Panc1 (cell line): ENCODE measurements around the gene B4GALT3. TPM values are rescaled to one million over a fixed set of nuclear protein-coding genes. Genes with fewer than 3 reads are reported as not detected.

Experiments
- ATAC-seq: fragments of 200-7000 bp; cut with Tn5 transposase; 2 replicates; pipeline ENCODE4 v1.9.1; 2020; ENCODE audit warnings: mild to moderate bottlenecking, moderate library complexity
- BruUV-seq: library from RNA; stranded (reverse); fragments of 400-500 nt; replicated peaks from 2 replicates; lab custom pipeline; 2021; lab: Mats Ljungman, UMichigan
- CTCF ChIA-PET: fragments of 300-600 bp; sonication (Branson Sonifier 250); formaldehyde crosslinking; loops from one replicate; lab custom pipeline; 2022; ENCODE audit warnings: antibody characterized with exemption; lab: Charles Lee
- POLR2A ChIA-PET: fragments of 300-600 bp; sonication (Branson Sonifier 250); formaldehyde crosslinking; loops from one replicate; lab custom pipeline; 2022; ENCODE audit warnings: antibody characterized with exemption; lab: Charles Lee
- DNase-seq: peaks from one replicate; pipeline ENCODE4 v3.0.0-alpha.2; 2010; ENCODE audit warnings: low read depth, low spot score
- H3K27ac ChIP-seq: 2 replicates; pipeline ENCODE4 v1.5.1; 2011; ENCODE audit warnings: mild to moderate bottlenecking, low read length, inconsistent platforms
- H3K27me3 ChIP-seq: fragments of 200-500 bp; sonication (Bioruptor generic); 2 replicates; pipeline ENCODE4 v1.6.0; 2014; ENCODE audit warnings: low read length, inconsistent platforms; ENCODE audit not compliant: control insufficient read depth, insufficient read depth
- H3K36me3 ChIP-seq: fragments of 200-500 bp; sonication (Bioruptor generic); 2 replicates; pipeline ENCODE4 v1.5.1; 2014; ENCODE audit warnings: inconsistent platforms, mild to moderate bottlenecking, low read length, moderate library complexity; ENCODE audit not compliant: control insufficient read depth, insufficient read depth
- H3K4me1 ChIP-seq: 2 replicates; pipeline ENCODE4 v1.5.1; 2011; ENCODE audit warnings: inconsistent platforms, mild to moderate bottlenecking, low read length, moderate library complexity; ENCODE audit not compliant: control insufficient read depth, insufficient read depth
- H3K4me3 ChIP-seq, 2 experiments: 2 replicates each; pipeline ENCODE4 v1.5.1; 2011 to 2012; ENCODE audit warnings: low read depth in 2 of 2, low read length in 2 of 2, mild to moderate bottlenecking in 2 of 2, inconsistent platforms in 1 of 2, moderate library complexity in 1 of 2
- H3K9me3 ChIP-seq: fragments of 200-500 bp; sonication (Bioruptor generic); 2 replicates; pipeline ENCODE4 v1.5.1; 2014; ENCODE audit warnings: low read depth, mild to moderate bottlenecking, inconsistent platforms, low read length, moderate library complexity; ENCODE audit not compliant: control insufficient read depth, insufficient read depth
- CTCF ChIP-seq: fragments of 450-650 bp; IDR thresholded peaks from 2 replicates; pipeline ENCODE4 v1.5.1; 2017; ENCODE audit warnings: mild to moderate bottlenecking
- POLR2AphosphoS5 ChIP-seq: IDR thresholded peaks from 2 replicates; pipeline ENCODE4 v1.6.1; 2012; ENCODE audit warnings: mild to moderate bottlenecking, low read depth, low read length, moderate library complexity
- REST ChIP-seq, 2 experiments: IDR thresholded peaks; 2 replicates each; pipeline ENCODE4 v1.6.1; 2011 to 2012; ENCODE audit warnings: low read depth in 2 of 2, control low read depth in 1 of 2, low read length in 1 of 2, mild to moderate bottlenecking in 1 of 2, moderate library complexity in 1 of 2; ENCODE audit not compliant: insufficient read depth in 1 of 2
- SIN3A ChIP-seq: IDR thresholded peaks from 2 replicates; pipeline ENCODE4 v1.6.1; 2012; ENCODE audit warnings: low read depth, mild to moderate bottlenecking, low read length, moderate library complexity, borderline replicate concordance; ENCODE audit not compliant: insufficient read depth
- TCF7L2 ChIP-seq: IDR thresholded peaks from 2 replicates; pipeline ENCODE4 v1.6.1; 2011; ENCODE audit warnings: mild to moderate bottlenecking, low read depth, low read length, inconsistent platforms
- in situ Hi-C: cut with HindIII; loops from 2 replicates; pipeline ENCODE4 v1.10.0; 2016; ENCODE audit warnings: low sequenced_read_pairs, low pct_unique_long_range_greater_than_20kb
- intact Hi-C: fragments of 100-400 bp; cut with micrococcal nuclease; formaldehyde crosslinking; loops from one replicate; pipeline ENCODE4 v1.10.0; 2022; ENCODE audit not compliant: unreplicated experiment
- total RNA-seq: library from RNA; stranded (reverse); gene quantifications from one replicate; pipeline ENCODE4 v1.2.1, GENCODE V29; 2021; ENCODE audit not compliant: unreplicated experiment

Gene B4GALT3
- total RNA-seq, 1 experiment from 2014 or later: 28.6 TPM

- Histone ChIP-seq H3K27me3 (no peaks in the 10 kb centered on the region), H3K36me3 (peaks cover 12% of the 10 kb centered on the region), H3K27ac (peak overlapping the region; percentile 99), H3K4me3 (peak overlapping the region; percentile 83 to 98), H3K9me3 (no peaks in the 10 kb centered on the region), H3K4me1 (peaks cover 14% of the 10 kb centered on the region)
- CTCF ChIA-PET: no interaction called here
- ATAC-seq (peak; percentile 44), DNase-seq (no peak)
- in situ Hi-C loops: no loop called here
- BruUV-seq: no TSS peak
- intact Hi-C loops: no loop called here
- TF ChIP-seq TCF7L2: no peak
- no peak for TF ChIP-seq SIN3A
- POLR2A ChIA-PET: interaction anchor here (0.9 to 1.3 kb wide), 3 partner anchors 13 to 36 kb away, joined by 3 to 4 read pairs (median 3); partner anchors contain the start of genes NIT1, PFDN2 and PPOX
Observed at GRCh38 chr1:161153176-161153575, 24.1 kb downstream of the B4GALT3 start.

- ChIA-PET CTCF (no interaction called here), POLR2A (interaction anchor here (0.6 kb wide), 1 partner anchor 188 kb away, joined by 11 read pairs; no protein-coding TSS in a partner anchor)
- Histone ChIP-seq H3K9me3 (no peaks in the 10 kb centered on the region), H3K4me1 (no peaks in the 10 kb centered on the region), H3K27me3 (no peaks in the 10 kb centered on the region), H3K4me3 (no peak overlapping the region), H3K36me3 (no peaks in the 10 kb centered on the region), H3K27ac (no peak overlapping the region)
- TF ChIP-seq REST (IDR thresholded peaks at IDR 0.05; ENCODE audit: insufficient read depth in 1 of 2, low read depth in 2 of 2, low read length in 1 of 2): no peak
- no peak for TF ChIP-seq CTCF
- TF ChIP-seq SIN3A: no peak
- TF ChIP-seq POLR2AphosphoS5: no peak
- no peak for TF ChIP-seq TCF7L2
- ATAC-seq: no peak; the same call in 1 of the 2 replicates
- in situ Hi-C loops (no loop called here), intact Hi-C loops (no loop called here)
- BruUV-seq: no TSS peak
- no peak for DNase-seq
Observed at GRCh38 chr1:161145832-161146231, 31.5 kb downstream of the B4GALT3 start.

- Histone ChIP-seq H3K9me3 (no peaks in the 10 kb centered on the region), H3K36me3 (no peaks in the 10 kb centered on the region), H3K27ac (no peak overlapping the region), H3K4me3 (no peak overlapping the region), H3K4me1 (no peaks in the 10 kb centered on the region), H3K27me3 (no peaks in the 10 kb centered on the region)
- no peak for DNase-seq
- no peak for TF ChIP-seq TCF7L2
- no peak for TF ChIP-seq CTCF
- TF ChIP-seq POLR2AphosphoS5: no peak
- CTCF ChIA-PET: interaction anchor here (0.6 to 1.1 kb wide), 3 partner anchors 43 to 152 kb away, joined by 4 to 12 read pairs (median 5); no protein-coding TSS in a partner anchor
- POLR2A ChIA-PET: interaction anchor here (0.6 kb wide), 1 partner anchor 11 kb away, joined by 9 read pairs; no protein-coding TSS in a partner anchor
- ATAC-seq: no peak
- in situ Hi-C loops: no loop called here
- BruUV-seq: no TSS peak
- intact Hi-C loops: no loop called here
Observed at GRCh38 chr1:161140755-161141400, 36.4 kb downstream of the B4GALT3 start.
